ENCODE results near the gene FSHR. TPM values are rescaled to one million over a fixed set of nuclear protein-coding genes. Genes with fewer than 3 reads are reported as not detected.

Gene FSHR
- total RNA-seq, 1 donor from 2014 or later, result not detected

GRCh38 chr2:48933828-48934497, 220.4 kb downstream of the FSHR start:
- no peaks in the 10 kb centered on the region for H3K36me3 Mint-ChIP-seq
- Histone ChIP-seq H3K4me3 (no peak overlapping the region), H3K36me3 (no peaks in the 10 kb centered on the region), H4K20me1 (ENCODE audit: low read depth) (no peaks in the 10 kb centered on the region), H3K4me2 (no peak overlapping the region), H3K9me3 (ENCODE audit: low read depth) (no peaks in the 10 kb centered on the region), H3K4me1 (peaks cover 3% of the 10 kb centered on the region), H3F3A (ENCODE audit: low read depth) (no peaks in the 10 kb centered on the region), H3K27me3 (no peaks in the 10 kb centered on the region), H3K9ac (no peak overlapping the region), H2AFZ (replicated peaks) (no peak overlapping the region), H3K27ac (no peak overlapping the region), H3K79me2 (ENCODE audit: low read depth) (no peaks in the 10 kb centered on the region)
- TF ChIP-seq CTCF (IDR thresholded peaks at IDR 0.05) (no peak), EZH2phosphoT487 (IDR thresholded peaks at IDR 0.05) (no peak), EZH2 (IDR thresholded peaks at IDR 0.05) (no peak)
- no peak for DNase-seq (ENCODE audit: low spot score)
- H3K27ac Mint-ChIP-seq, result no peak overlapping the region
- H3K4me1 Mint-ChIP-seq, result peaks cover 13% of the 10 kb centered on the region
- no peak overlapping the region for H3K4me3 Mint-ChIP-seq
- H3K27me3 Mint-ChIP-seq (ENCODE audit: insufficient read depth, low read depth), result peaks cover 3% of the 10 kb centered on the region
- no peaks in the 10 kb centered on the region for H3K9me3 Mint-ChIP-seq

- no peak overlapping the region for H3K9ac ChIP-seq
- no peaks in the 10 kb centered on the region for H3K9me3 ChIP-seq (ENCODE audit: low read depth)
- H2AFZ ChIP-seq (replicated peaks), result no peak overlapping the region
- no peak overlapping the region for H3K4me3 ChIP-seq
- TF ChIP-seq EZH2 (IDR thresholded peaks at IDR 0.05) (no peak), CTCF (IDR thresholded peaks at IDR 0.05) (no peak), EZH2phosphoT487 (IDR thresholded peaks at IDR 0.05) (no peak)
- no peaks in the 10 kb centered on the region for H3K36me3 ChIP-seq
- H3K4me1 ChIP-seq, result peaks cover 3% of the 10 kb centered on the region
- Mint-ChIP-seq H3K27ac (no peak overlapping the region), H3K4me3 (no peak overlapping the region), H3K4me1 (peaks cover 16% of the 10 kb centered on the region), H3K9me3 (no peaks in the 10 kb centered on the region), H3K36me3 (no peaks in the 10 kb centered on the region), H3K27me3 (ENCODE audit: insufficient read depth, low read depth) (peaks cover 3% of the 10 kb centered on the region)
- no peaks in the 10 kb centered on the region for H3F3A ChIP-seq (ENCODE audit: low read depth)
- DNase-seq (ENCODE audit: low spot score), result no peak
- no peak overlapping the region for H3K27ac ChIP-seq
- no peaks in the 10 kb centered on the region for H3K27me3 ChIP-seq
- no peak overlapping the region for H3K4me2 ChIP-seq
- H4K20me1 ChIP-seq (ENCODE audit: low read depth), result no peaks in the 10 kb centered on the region
- H3K79me2 ChIP-seq (ENCODE audit: low read depth), result no peaks in the 10 kb centered on the region
Measured at GRCh38 chr2:48932667-48933066, 221.6 kb downstream of the FSHR start.

GRCh38 chr2:48929571-48930301, 224.6 kb downstream of the FSHR start:
- no peak for DNase-seq (ENCODE audit: low spot score)
- TF ChIP-seq EZH2 (IDR thresholded peaks at IDR 0.05), result no peak
- peaks cover 3% of the 10 kb centered on the region for H3K4me1 ChIP-seq
- H3K4me2 ChIP-seq, result no peak overlapping the region
- H3F3A ChIP-seq (ENCODE audit: low read depth), result no peaks in the 10 kb centered on the region
- H3K4me1 Mint-ChIP-seq, result peaks cover 16% of the 10 kb centered on the region
- no peaks in the 10 kb centered on the region for H3K79me2 ChIP-seq (ENCODE audit: low read depth)
- H3K4me3 Mint-ChIP-seq, result no peak overlapping the region
- H3K9me3 ChIP-seq (ENCODE audit: low read depth), result no peaks in the 10 kb centered on the region
- H3K27ac ChIP-seq, result no peak overlapping the region
- H3K36me3 Mint-ChIP-seq, result no peaks in the 10 kb centered on the region
- no peak overlapping the region for H3K9ac ChIP-seq
- no peak overlapping the region for H3K4me3 ChIP-seq
- no peak overlapping the region for H3K27ac Mint-ChIP-seq
- H4K20me1 ChIP-seq (ENCODE audit: low read depth), result no peaks in the 10 kb centered on the region
- peaks cover 3% of the 10 kb centered on the region for H3K27me3 Mint-ChIP-seq (ENCODE audit: insufficient read depth, low read depth)
- no peaks in the 10 kb centered on the region for H3K27me3 ChIP-seq
- no peaks in the 10 kb centered on the region for H3K36me3 ChIP-seq
- no peak overlapping the region for H2AFZ ChIP-seq (replicated peaks)
- peaks cover 4% of the 10 kb centered on the region for H3K9me3 Mint-ChIP-seq

- no peaks in the 10 kb centered on the region for H4K20me1 ChIP-seq (ENCODE audit: low read depth)
- Mint-ChIP-seq H3K4me1 (peaks cover 16% of the 10 kb centered on the region), H3K27me3 (ENCODE audit: insufficient read depth, low read depth) (no peaks in the 10 kb centered on the region), H3K4me3 (no peak overlapping the region), H3K27ac (no peak overlapping the region), H3K9me3 (peaks cover 11% of the 10 kb centered on the region), H3K36me3 (no peaks in the 10 kb centered on the region)
- no peaks in the 10 kb centered on the region for H3K9me3 ChIP-seq (ENCODE audit: low read depth)
- no peak for DNase-seq (ENCODE audit: low spot score)
- no peaks in the 10 kb centered on the region for H3K79me2 ChIP-seq (ENCODE audit: low read depth)
- H3K27ac ChIP-seq, result no peak overlapping the region
- no peak overlapping the region for H3K4me2 ChIP-seq
- no peak overlapping the region for H3K9ac ChIP-seq
- H3F3A ChIP-seq (ENCODE audit: low read depth), result no peaks in the 10 kb centered on the region
- H2AFZ ChIP-seq (replicated peaks), result no peak overlapping the region
- no peaks in the 10 kb centered on the region for H3K36me3 ChIP-seq
- no peak overlapping the region for H3K4me3 ChIP-seq
- TF ChIP-seq CTCF (IDR thresholded peaks at IDR 0.05) (no peak), EZH2 (IDR thresholded peaks at IDR 0.05) (no peak), EZH2phosphoT487 (IDR thresholded peaks at IDR 0.05) (no peak)
- no peaks in the 10 kb centered on the region for H3K4me1 ChIP-seq
- no peaks in the 10 kb centered on the region for H3K27me3 ChIP-seq
Measured at GRCh38 chr2:48927355-48927754, 227.0 kb downstream of the FSHR start.
